Stimulated activated CD8-positive, alpha-beta memory T cell treated with anti-CD3 and anti-CD28 coated beads, Interleukin-15, amount 100 ng/mL, for 4 hours (primary cell): ENCODE results near the gene MMRN1.

ENCODE experiments used
- DNase-seq, 2 donors: peaks; one replicate each; pipeline ENCODE4 v3.0.0-alpha.2; 2020; ENCODE audit warnings: low read depth in 2 of 2

Gene MMRN1

GRCh38 chr4:89995006-89995405 is 100.4 kb downstream of the MMRN1 start:
- DNase-seq = no peak

GRCh38 chr4:89995814-89996213 is 101.2 kb downstream of the MMRN1 start:
- no peak for DNase-seq

GRCh38 chr4:89997171-89997704 is 102.6 kb downstream of the MMRN1 start:
- DNase-seq = no peak

- no peak for DNase-seq
These were observed 103.9 kb downstream of the MMRN1 start for GRCh38 chr4:89998469-89999011.

GRCh38 chr4:90001023-90001422 is 106.4 kb downstream of the MMRN1 start:
- DNase-seq = no peak

GRCh38 chr4:90002441-90003062 is 107.9 kb downstream of the MMRN1 start:
- no peak for DNase-seq
